Brain microvascular endothelial cell (primary cell): ENCODE data around the gene CHMP2B.
A peak's percentile ranks its signal among the peaks of the same experiment; 100 is the strongest.

ENCODE experiments used
- DNase-seq: peaks from one replicate; pipeline ENCODE4 v3.0.0-alpha.2; 2020
- H3K27ac ChIP-seq: fragments of 250-450 bp; sonication (Bioruptor Pico); 2 replicates; pipeline ENCODE4 v1.5.1; 2020; ENCODE audit warnings: mild to moderate bottlenecking, moderate library complexity
- H3K27me3 ChIP-seq: fragments of 250-450 bp; sonication (Bioruptor Pico); replicated peaks from 2 replicates; pipeline ENCODE4 v1.5.1; 2020; ENCODE audit warnings: mild to moderate bottlenecking
- H3K36me3 ChIP-seq: fragments of 250-450 bp; sonication (Bioruptor Pico); replicated peaks from 2 replicates; pipeline ENCODE4 v1.5.1; 2020; ENCODE audit warnings: mild to moderate bottlenecking
- H3K4me3 ChIP-seq: 2 replicates; pipeline ENCODE4 v1.5.1; 2011; ENCODE audit warnings: low read depth, mild to moderate bottlenecking, control low read depth, low read length, moderate library complexity
- CTCF ChIP-seq: IDR thresholded peaks from 2 replicates; pipeline ENCODE4 v1.5.1; 2011; ENCODE audit warnings: low read depth, mild to moderate bottlenecking, moderate library complexity, low read length, control low read depth, inconsistent platforms; ENCODE audit errors: missing control alignments
- in situ Hi-C: cut with HindIII; loops from 2 replicates; pipeline ENCODE4 v1.10.0; 2017; ENCODE audit warnings: low sequenced_read_pairs, low pct_ligation_motif_present

CHMP2B gene

GRCh38 chr3:87268646-87269211 lies 41.6 kb downstream of the CHMP2B start:
- DNase-seq = peak; percentile 53
- in situ Hi-C loops = no loop called here
- no peak overlapping the region for H3K27ac ChIP-seq
- TF ChIP-seq CTCF = no peak
- H3K36me3 ChIP-seq = no peaks in the 10 kb centered on the region
- no peaks in the 10 kb centered on the region for H3K27me3 ChIP-seq
- no peak overlapping the region for H3K4me3 ChIP-seq

DNA sequence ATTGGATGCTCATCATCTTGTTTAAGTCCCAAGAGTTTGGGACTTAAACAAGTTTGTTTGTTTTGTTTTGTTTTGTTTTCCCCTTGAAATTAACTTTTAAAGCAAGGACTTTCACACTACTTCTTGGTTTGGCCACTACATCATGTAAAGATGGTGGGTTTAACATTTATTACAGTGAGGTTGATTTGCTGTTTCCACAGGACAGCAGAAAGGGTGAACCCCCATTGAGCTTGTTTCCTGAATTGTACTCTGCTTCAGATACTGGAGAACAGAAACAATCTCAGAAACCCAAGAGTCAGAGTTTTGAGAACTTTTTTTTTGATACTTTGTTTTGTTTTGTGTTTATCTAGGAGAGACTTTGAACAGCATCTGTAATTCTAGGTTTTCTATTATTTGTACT lies 42.6 kb downstream of the CHMP2B start:
- no peaks in the 10 kb centered on the region for H3K27me3 ChIP-seq
- no peak overlapping the region for H3K27ac ChIP-seq
- no peak for DNase-seq
- no peaks in the 10 kb centered on the region for H3K36me3 ChIP-seq
- H3K4me3 ChIP-seq = no peak overlapping the region
- in situ Hi-C loops = no loop called here
- no peak for TF ChIP-seq CTCF

GRCh38 chr3:87270908-87271700 lies 44.0 kb downstream of the CHMP2B start:
- in situ Hi-C loops = no loop called here
- Histone ChIP-seq H3K36me3 (no peaks in the 10 kb centered on the region), H3K27ac (no peak overlapping the region), H3K4me3 (no peak overlapping the region), H3K27me3 (no peaks in the 10 kb centered on the region)
- no peak for TF ChIP-seq CTCF
- no peak for DNase-seq

DNA sequence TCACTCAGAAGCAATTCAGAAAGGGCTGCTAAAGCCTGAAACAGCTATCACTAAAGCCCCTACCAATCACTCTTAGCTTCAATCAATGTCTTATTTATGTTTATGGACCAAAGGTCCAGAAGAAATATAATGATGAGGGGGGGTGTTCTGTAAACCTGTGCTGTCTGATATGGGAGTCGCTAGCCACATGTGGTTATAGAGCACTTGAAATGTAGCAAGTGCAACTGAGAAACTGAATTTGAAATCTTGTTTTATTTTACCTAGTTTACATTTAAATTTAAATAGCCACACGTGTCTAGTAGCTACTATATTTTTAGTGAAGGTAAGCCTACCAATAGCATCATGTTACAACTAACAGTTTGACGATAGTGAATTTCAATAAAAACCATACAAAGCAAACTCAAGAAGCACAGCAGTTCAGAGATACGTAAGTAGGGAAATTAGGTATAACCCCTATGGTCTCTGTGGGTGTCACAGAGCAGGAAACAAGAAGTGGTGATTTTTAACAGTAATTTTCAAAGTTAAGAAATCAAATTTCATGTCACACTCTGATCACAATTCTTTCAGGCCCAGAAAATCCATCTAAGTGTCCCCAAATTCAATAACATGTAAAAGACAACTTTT lies 45.7 kb downstream of the CHMP2B start:
- no peak for TF ChIP-seq CTCF
- no peak overlapping the region for H3K4me3 ChIP-seq
- H3K36me3 ChIP-seq = no peaks in the 10 kb centered on the region
- H3K27me3 ChIP-seq = no peaks in the 10 kb centered on the region
- in situ Hi-C loops = no loop called here
- no peak overlapping the region for H3K27ac ChIP-seq
- no peak for DNase-seq

- no peaks in the 10 kb centered on the region for H3K36me3 ChIP-seq
- TF ChIP-seq CTCF = no peak
- H3K27me3 ChIP-seq = no peaks in the 10 kb centered on the region
- H3K27ac ChIP-seq = no peak within 1 kb of the TSS
- in situ Hi-C loops = no loop called here
- DNase-seq = no peak
- no peak within 1 kb of the TSS for H3K4me3 ChIP-seq
Observed at GRCh38 chr3:87276484-87276883, 49.4 kb downstream of the CHMP2B start, which contains the start of gene POU1F1. POU1F1 (minus strand) TSS chr3:87276584; CDS start chr3:87276462, 122 bp downstream.
